K562 (cell line): ENCODE data around the gene CDC14A. TPM values are rescaled to one million over a fixed set of nuclear protein-coding genes. Genes with fewer than 3 reads are reported as not detected.

Source experiments
- ATAC-seq: fragments of 200-7000 bp; cut with Tn5 transposase; 3 replicates; pipeline ENCODE4 v1.9.1; 2020; ENCODE audit warnings: moderate library complexity
- BruUV-seq: library from RNA; stranded (reverse); fragments of 400-500 nt; replicated peaks from 2 replicates; lab custom pipeline; 2021; lab: Mats Ljungman, UMichigan
- CTCF ChIA-PET: fragments of 300-600 bp; formaldehyde crosslinking; extraction: SDS; loops from one replicate; lab custom pipeline; 2021; ENCODE audit warnings: low intra/inter-chr PET ratio; lab: Yijun Ruan, JAX
- POLR2A ChIA-PET: fragments of 300-600, 350-650 bp; sonication (Branson Sonifier 250); formaldehyde crosslinking; extraction: SDS; loops from one replicate; lab custom pipeline; 2021; ENCODE audit warnings: antibody characterized with exemption, inconsistent platforms; lab: Yijun Ruan, JAX
- DNase-seq, 4 experiments: peaks; one replicate each; pipeline versions ENCODE4 v3.0.0 to v3.0.0-alpha.2; 2011 to 2018; ENCODE audit warnings: low spot score in 3 of 4, mixed read lengths in 3 of 4; ENCODE audit errors: extremely low read depth in 1 of 4
- FAIRE-seq: peaks from 2 replicates; lab custom pipeline; 2011; peaks lifted over from hg19 to GRCh38; lab: Jason Lieb, UNC
- H2AFZ ChIP-seq: 2 replicates; pipeline ENCODE4 v1.6.0; 2011; ENCODE audit warnings: low read depth, low read length, control low read depth, inconsistent platforms
- H3K27ac ChIP-seq: fragments of 200-600 bp; 3 replicates; pipeline ENCODE4 v1.8.0; 2011; ENCODE audit warnings: low read depth, mild to moderate bottlenecking, control low read depth, inconsistent platforms, low read length, moderate library complexity, mixed read lengths; ENCODE audit errors: extremely low read depth
- H3K27me3 ChIP-seq, 2 experiments: fragments of 300-600 bp in 1 of 2; 2 replicates in 1 of 2; 3 replicates in 1 of 2; pipeline versions ENCODE4 v1.6.0 to v1.8.0; 2011; ENCODE audit warnings: inconsistent platforms in 2 of 2, low read length in 2 of 2, mild to moderate bottlenecking in 1 of 2, mixed read lengths in 1 of 2, moderate library complexity in 1 of 2; ENCODE audit not compliant: control insufficient read depth in 2 of 2, insufficient read depth in 2 of 2
- H3K36me3 ChIP-seq: fragments of 300-600 bp; 3 replicates; pipeline ENCODE4 v1.8.0; 2011; ENCODE audit warnings: mild to moderate bottlenecking, low read length, inconsistent platforms; ENCODE audit not compliant: control insufficient read depth, insufficient read depth
- H3K4me1 ChIP-seq, 2 experiments: fragments of 200-600 bp in 1 of 2; replicated peaks in 1 of 2; 2 replicates in 1 of 2; 3 replicates in 1 of 2; pipeline versions ENCODE4 v1.5.1 to v1.8.0; 2011; ENCODE audit warnings: inconsistent platforms in 2 of 2, low read length in 2 of 2, mild to moderate bottlenecking in 1 of 2, mixed read lengths in 1 of 2, moderate library complexity in 1 of 2; ENCODE audit not compliant: control insufficient read depth in 2 of 2, insufficient read depth in 2 of 2
- H3K4me2 ChIP-seq: 2 replicates; pipeline ENCODE4 v1.6.1; 2011; ENCODE audit warnings: low read length, control low read depth, inconsistent platforms, mixed read lengths; ENCODE audit not compliant: insufficient read depth
- H3K4me3 ChIP-seq: fragments of 200-600 bp; sonication (generic), shearing (Covaris generic); 2 replicates; pipeline ENCODE4 v1.5.1; 2016; ENCODE audit warnings: control low read depth, inconsistent platforms
- H3K79me2 ChIP-seq: fragments of 200-600 bp; 3 replicates; pipeline ENCODE4 v1.8.0; 2011; ENCODE audit warnings: low read length, inconsistent platforms; ENCODE audit not compliant: control insufficient read depth, insufficient read depth
- H3K9ac ChIP-seq, 2 experiments: 2 replicates each; pipeline versions ENCODE4 v1.6.0 to v1.6.1; 2011; ENCODE audit warnings: low read depth in 2 of 2, low read length in 2 of 2, control low read depth in 1 of 2, inconsistent platforms in 1 of 2, mild to moderate bottlenecking in 1 of 2, mixed read lengths in 1 of 2; ENCODE audit not compliant: insufficient read depth in 1 of 2
- H3K9me1 ChIP-seq: one replicate; pipeline ENCODE4 v1.6.0; 2011; ENCODE audit warnings: inconsistent platforms, mild to moderate bottlenecking, low read length, moderate library complexity; ENCODE audit not compliant: control insufficient read depth, insufficient read depth
- H3K9me3 ChIP-seq: replicated peaks from 2 replicates; pipeline ENCODE4 v1.5.1; 2011; ENCODE audit warnings: low read depth, low read length, inconsistent platforms; ENCODE audit not compliant: control insufficient read depth, insufficient read depth
- H4K20me1 ChIP-seq: replicated peaks from 2 replicates; pipeline ENCODE4 v1.6.1; 2011; ENCODE audit warnings: low read length, inconsistent platforms, mixed read lengths; ENCODE audit not compliant: control insufficient read depth, insufficient read depth
- CBFA2T3 ChIP-seq: fragments of 450-650 bp; IDR thresholded peaks from 2 replicates; pipeline ENCODE4 v1.6.1; 2017
- CREB1 ChIP-seq, 2 experiments: sonication (generic) in 1 of 2; formaldehyde crosslinking in 1 of 2; IDR thresholded peaks; 2 replicates each; pipeline versions ENCODE4 v1.6.1 to v1.8.0; 2012 to 2022; ENCODE audit warnings: inconsistent platforms in 1 of 2, mild to moderate bottlenecking in 1 of 2, missing genetic modification reagents in 1 of 2, moderate library complexity in 1 of 2
- FUS ChIP-seq: fragments of 200-400 bp; formaldehyde crosslinking; optimal IDR thresholded peaks from 2 replicates; pipeline ENCODE3; 2017; ENCODE audit warnings: low read depth, low read length
- KDM2B ChIP-seq: fragments of 250-450 bp; sonication (Bioruptor Pico); IDR thresholded peaks from 2 replicates; pipeline ENCODE4 v1.8.0; 2021; ENCODE audit warnings: mild to moderate bottlenecking, moderate library complexity
- SMC3 ChIP-seq: conservative IDR thresholded peaks from 2 replicates; pipeline ENCODE4 v1.6.1; 2011; ENCODE audit warnings: low read depth, low read length, improper control_type of control experiment; ENCODE audit not compliant: insufficient read depth
- ZFP36 ChIP-seq: fragments of 150-350 bp; IDR thresholded peaks from 2 replicates; pipeline ENCODE4 v1.6.1; 2018; ENCODE audit warnings: low read length, low read depth; ENCODE audit not compliant: partially characterized antibody
- ZNF121 ChIP-seq: sonication (generic); formaldehyde crosslinking; conservative IDR thresholded peaks from 2 replicates; pipeline ENCODE4 v1.8.0; 2022; ENCODE audit warnings: missing genetic modification reagents
- whole genome bisulfite sequencing: fragments of 100-300 bp; shearing (Covaris generic); methylation state at CpG from one replicate; pipeline ENCODE4 v1.1.6; 2016; ENCODE audit warnings: low coverage, mixed read lengths; ENCODE audit not compliant: insufficient coverage; ENCODE audit errors: missing lambda C conversion rate; 5-methylcytosine and 5-hydroxymethylcytosine counted together
- in situ Hi-C: fragments of 300-500 bp; cut with MboI; formaldehyde crosslinking; loops from 4 replicates; pipeline ENCODE4 v1.15.0; 2018; ENCODE audit warnings: inconsistent platforms, mixed read lengths
- intact Hi-C: fragments of 100-400 bp; cut with micrococcal nuclease; formaldehyde crosslinking; loops from 2 replicates; pipeline ENCODE4 v1.14.2; 2022
- polyA plus RNA-seq, 8 experiments: library from polyadenylated mRNA; depleted of rRNA in 4 of 8; stranded (reverse) in 5 of 8; unstranded in 3 of 8; fragments of >200 nt; fragmentation: Nextera tagmentation in 2 of 8; fragmentation: Illumina TruSeq in 1 of 8; extraction: Ambion mirVana in 2 of 8; extraction: Trizol in 1 of 8; gene quantifications; 2 replicates each; pipeline versions ENCODE4 v1.2.1 to v1.2.3, GENCODE V29; 2011 to 2014; ENCODE audit warnings: inconsistent platforms in 1 of 8, missing spikeins in 1 of 8
- total RNA-seq, 7 experiments: library from RNA; depleted of rRNA in 6 of 7; stranded (reverse); fragments of >200 nt in 6 of 7; fragmentation: Illumina TruSeq in 2 of 7; extraction: Trizol in 2 of 7; gene quantifications; 2 replicates each; pipeline versions ENCODE4 v1.2.1 to v1.2.3, GENCODE V29; 2011 to 2021; ENCODE audit warnings: low replicate concordance in 1 of 7
- TF ChIP-seq, protein P1 (sequence below): fragments of 250-450 bp; sonication (Bioruptor Pico); IDR thresholded peaks from 2 replicates; pipeline ENCODE4 v1.6.1; 2021; ENCODE audit warnings: mild to moderate bottlenecking
- TF ChIP-seq, protein P2 (sequence below): fragments of 450-650 bp; IDR thresholded peaks from 2 replicates; pipeline ENCODE4 v1.6.1; 2018; ENCODE audit warnings: mild to moderate bottlenecking, low read depth; ENCODE audit not compliant: partially characterized antibody
- TF ChIP-seq, protein P3 (sequence below): fragments of 450-650 bp; IDR thresholded peaks from 2 replicates; pipeline ENCODE4 v1.6.1; 2017; ENCODE audit warnings: antibody characterized with exemption
- TF ChIP-seq, protein P4 (sequence below): IDR thresholded peaks from 2 replicates; pipeline ENCODE4 v1.6.1; 2012; ENCODE audit warnings: low read depth, low read length, improper control_type of control experiment, borderline replicate concordance

The CDC14A gene
- total and polyA plus RNA-seq, 9 of the 15 experiments (the other 6 are each of a cell fraction or from before 2014, with no cell fraction given), result 17.0 to 74.3 (median 33.4) TPM

DNA sequence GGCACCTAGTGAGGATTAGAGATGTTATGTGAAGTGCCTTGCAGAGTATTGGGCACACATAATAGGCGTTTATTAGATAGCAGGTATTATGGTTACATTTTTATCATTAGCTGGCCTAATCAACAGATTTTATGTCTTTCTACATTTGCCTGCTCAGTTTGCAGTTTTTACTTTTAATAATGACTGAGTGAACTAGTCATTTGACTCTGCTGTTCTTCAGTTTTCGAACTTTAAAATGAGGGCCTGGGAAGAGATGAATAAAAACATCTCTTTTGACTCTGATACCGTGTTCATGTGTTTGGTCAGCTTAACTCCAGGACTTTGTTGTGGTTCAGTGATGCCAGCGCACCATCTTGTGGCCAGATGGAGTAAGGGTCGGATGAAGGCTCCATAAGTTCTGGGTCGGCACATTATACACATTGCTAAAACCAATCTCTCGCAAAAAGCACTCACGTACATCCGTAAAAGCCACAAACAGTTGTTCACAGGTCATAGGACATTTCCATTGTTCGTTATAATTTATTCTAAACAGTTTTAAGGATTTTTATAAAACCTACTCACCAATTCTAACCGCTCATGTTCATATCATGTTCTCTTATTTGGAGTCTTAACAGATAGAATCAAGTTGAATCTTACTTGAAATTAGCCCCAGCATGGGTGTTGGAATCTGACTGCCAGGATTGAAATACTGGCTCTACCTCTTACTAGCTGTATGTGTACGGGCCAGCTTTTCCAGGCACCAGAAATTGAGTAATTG is 107.2 kb downstream of the CDC14A start:
- no peaks in the 10 kb centered on the region for H3K9me1 ChIP-seq
- DNase-seq (peak in 3 of 4 experiments; percentile 38 to 76 (median 57)), FAIRE-seq (peak; percentile 94), ATAC-seq (peak; percentile 89)
- no peak overlapping the region for H2AFZ ChIP-seq
- no peaks in the 10 kb centered on the region for H3K9me3 ChIP-seq
- in situ Hi-C loops (loop anchor here (10.0 kb wide), 1 partner anchor 655 kb away; no protein-coding TSS in a partner anchor), intact Hi-C loops (loop anchor here (1.0 to 10.0 kb wide), 6 partner anchors 72 to 651 kb away; partner anchors contain the start of genes SASS6 and TRMT13)
- H3K27me3 ChIP-seq, result no peaks in the 10 kb centered on the region
- H3K36me3 ChIP-seq, result peaks cover 84% of the 10 kb centered on the region
- BruUV-seq, result no TSS peak
- H4K20me1 ChIP-seq, result no peaks in the 10 kb centered on the region
- H3K9ac ChIP-seq, result no peak overlapping the region
- 48% methylated on average over 12 of the region's 12 CpGs for WGBS
- peaks cover 24% of the 10 kb centered on the region; the same call in 2 of the 3 replicates for H3K79me2 ChIP-seq
- H3K4me2 ChIP-seq, result no peak overlapping the region
- POLR2A ChIA-PET, result interaction anchor here (1.0 to 1.2 kb wide), 3 partner anchors 10 to 237 kb away, joined by 4 to 8 read pairs (median 4); no protein-coding TSS in a partner anchor
- CTCF ChIA-PET, result interaction anchor here (0.7 to 1.6 kb wide), 2 partner anchors 651 to 1187 kb away, joined by 3 to 12 read pairs; no protein-coding TSS in a partner anchor
- H3K4me1 ChIP-seq, result peaks cover 0 to 6% of the 10 kb centered on the region in 2 experiments; a peak in 3 of 5 replicates
- no peak overlapping the region for H3K27ac ChIP-seq
- H3K4me3 ChIP-seq, result no peak overlapping the region
- TF ChIP-seq KDM2B (CRISPR knock-in tag) (no peak), ZNF121 (no peak), CREB1 (IDR thresholded peaks at IDR 0.05) (no peak), CREB1 (CRISPR knock-in tag; IDR thresholded peaks at IDR 0.05) (no peak), SMC3 (peak; percentile 50), CBFA2T3 (no peak), FUS (no peak), ZFP36 (no peak)
- TF ChIP-seq, protein P1, sequence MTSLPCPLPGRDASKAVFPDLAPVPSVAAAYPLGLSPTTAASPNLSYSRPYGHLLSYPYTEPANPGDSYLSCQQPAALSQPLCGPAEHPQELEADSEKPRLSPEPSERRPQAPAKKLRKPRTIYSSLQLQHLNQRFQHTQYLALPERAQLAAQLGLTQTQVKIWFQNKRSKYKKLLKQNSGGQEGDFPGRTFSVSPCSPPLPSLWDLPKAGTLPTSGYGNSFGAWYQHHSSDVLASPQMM, result no peak
- TF ChIP-seq, protein P2, sequence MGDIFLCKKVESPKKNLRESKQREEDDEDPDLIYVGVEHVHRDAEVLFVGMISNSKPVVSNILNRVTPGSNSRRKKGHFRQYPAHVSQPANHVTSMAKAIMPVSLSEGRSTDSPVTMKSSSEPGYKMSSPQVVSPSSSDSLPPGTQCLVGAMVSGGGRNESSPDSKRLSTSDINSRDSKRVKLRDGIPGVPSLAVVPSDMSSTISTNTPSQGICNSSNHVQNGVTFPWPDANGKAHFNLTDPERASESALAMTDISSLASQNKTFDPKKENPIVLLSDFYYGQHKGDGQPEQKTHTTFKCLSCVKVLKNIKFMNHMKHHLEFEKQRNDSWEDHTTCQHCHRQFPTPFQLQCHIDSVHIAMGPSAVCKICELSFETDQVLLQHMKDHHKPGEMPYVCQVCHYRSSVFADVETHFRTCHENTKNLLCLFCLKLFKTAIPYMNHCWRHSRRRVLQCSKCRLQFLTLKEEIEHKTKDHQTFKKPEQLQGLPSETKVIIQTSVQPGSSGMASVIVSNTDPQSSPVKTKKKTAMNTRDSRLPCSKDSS, result no peak
- TF ChIP-seq, protein P3, sequence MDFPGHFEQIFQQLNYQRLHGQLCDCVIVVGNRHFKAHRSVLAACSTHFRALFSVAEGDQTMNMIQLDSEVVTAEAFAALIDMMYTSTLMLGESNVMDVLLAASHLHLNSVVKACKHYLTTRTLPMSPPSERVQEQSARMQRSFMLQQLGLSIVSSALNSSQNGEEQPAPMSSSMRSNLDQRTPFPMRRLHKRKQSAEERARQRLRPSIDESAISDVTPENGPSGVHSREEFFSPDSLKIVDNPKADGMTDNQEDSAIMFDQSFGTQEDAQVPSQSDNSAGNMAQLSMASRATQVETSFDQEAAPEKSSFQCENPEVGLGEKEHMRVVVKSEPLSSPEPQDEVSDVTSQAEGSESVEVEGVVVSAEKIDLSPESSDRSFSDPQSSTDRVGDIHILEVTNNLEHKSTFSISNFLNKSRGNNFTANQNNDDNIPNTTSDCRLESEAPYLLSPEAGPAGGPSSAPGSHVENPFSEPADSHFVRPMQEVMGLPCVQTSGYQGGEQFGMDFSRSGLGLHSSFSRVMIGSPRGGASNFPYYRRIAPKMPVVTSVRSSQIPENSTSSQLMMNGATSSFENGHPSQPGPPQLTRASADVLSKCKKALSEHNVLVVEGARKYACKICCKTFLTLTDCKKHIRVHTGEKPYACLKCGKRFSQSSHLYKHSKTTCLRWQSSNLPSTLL, result no peak
- TF ChIP-seq, protein P4, sequence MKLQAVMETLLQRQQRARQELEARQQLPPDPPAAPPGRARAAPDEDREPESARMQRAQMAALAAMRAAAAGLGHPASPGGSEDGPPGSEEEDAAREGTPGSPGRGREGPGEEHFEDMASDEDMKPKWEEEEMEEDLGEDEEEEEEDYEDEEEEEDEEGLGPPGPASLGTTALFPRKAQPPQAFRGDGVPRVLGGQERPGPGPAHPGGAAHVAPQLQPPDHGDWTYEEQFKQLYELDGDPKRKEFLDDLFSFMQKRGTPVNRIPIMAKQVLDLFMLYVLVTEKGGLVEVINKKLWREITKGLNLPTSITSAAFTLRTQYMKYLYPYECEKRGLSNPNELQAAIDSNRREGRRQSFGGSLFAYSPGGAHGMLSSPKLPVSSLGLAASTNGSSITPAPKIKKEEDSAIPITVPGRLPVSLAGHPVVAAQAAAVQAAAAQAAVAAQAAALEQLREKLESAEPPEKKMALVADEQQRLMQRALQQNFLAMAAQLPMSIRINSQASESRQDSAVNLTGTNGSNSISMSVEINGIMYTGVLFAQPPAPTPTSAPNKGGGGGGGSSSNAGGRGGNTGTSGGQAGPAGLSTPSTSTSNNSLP, result no peak
